ENCODE data around the gene NME3. TPM values are rescaled to one million over a fixed set of nuclear protein-coding genes. Genes with fewer than 3 reads are reported as not detected.
A peak's percentile ranks its signal among the peaks of the same experiment; 100 is the strongest.

NME3 gene
- total and polyA plus RNA-seq, 3 donors from 2014 or later, result 29.3 to 119 (median 100) TPM

DNA sequence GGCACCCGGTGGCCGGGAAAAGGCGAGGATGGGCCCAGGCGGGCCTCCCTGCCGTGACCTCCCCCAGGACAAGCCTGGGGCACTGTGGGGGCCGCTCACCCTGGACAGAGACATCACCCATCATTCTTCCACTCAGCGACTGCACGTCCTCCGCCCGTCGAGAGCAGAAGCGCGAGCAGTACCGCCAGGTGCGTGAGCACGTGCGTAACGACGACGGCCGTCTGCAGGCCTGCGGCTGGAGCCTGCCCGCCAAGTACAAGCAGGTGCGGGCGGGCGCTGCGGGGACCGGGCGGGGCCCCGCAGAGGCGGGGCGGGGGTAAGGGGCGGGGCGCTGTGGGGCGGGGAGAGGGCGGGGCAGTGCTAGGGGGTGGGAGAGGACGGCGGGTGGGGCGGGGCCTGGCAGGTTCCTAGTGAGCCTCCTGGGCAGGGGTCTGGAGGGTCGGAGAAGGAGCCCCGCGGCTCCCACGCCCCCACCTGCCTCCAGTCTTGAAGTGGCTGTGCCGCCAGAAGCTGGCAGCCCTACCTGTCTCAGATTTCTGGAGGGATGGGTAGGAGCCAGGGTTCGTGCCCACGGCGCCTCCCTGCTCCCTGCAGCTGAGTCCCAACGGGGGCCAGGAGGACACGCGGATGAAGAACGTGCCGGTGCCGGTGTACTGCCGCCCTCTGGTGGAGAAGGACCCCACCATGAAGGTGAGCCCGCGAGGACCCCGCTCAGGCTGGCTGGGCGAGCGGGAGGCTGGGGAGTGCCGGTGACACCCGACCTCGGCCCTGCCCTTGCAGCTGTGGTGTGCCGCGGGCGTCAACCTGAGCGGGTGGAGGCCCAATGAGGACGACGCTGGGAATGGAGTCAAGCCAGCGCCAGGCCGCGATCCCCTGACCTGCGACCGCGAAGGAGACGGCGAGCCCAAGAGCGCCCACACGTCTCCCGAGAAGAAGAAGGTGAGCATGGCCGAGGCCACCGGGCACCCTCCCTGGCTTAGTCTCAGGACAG lies 7.5 kb downstream of the NME3 start:
- Histone ChIP-seq H3K27ac (no peak overlapping the region), H3K4me3 (peak overlapping the region; percentile 4 to 36), H3K27me3 (no peaks in the 10 kb centered on the region), H3K9me3 (no peaks in the 10 kb centered on the region), H3K36me3 (ENCODE audit: low read depth, missing control alignments) (no peaks in the 10 kb centered on the region), H3K4me1 (no peaks in the 10 kb centered on the region)
- TF ChIP-seq, protein P1, sequence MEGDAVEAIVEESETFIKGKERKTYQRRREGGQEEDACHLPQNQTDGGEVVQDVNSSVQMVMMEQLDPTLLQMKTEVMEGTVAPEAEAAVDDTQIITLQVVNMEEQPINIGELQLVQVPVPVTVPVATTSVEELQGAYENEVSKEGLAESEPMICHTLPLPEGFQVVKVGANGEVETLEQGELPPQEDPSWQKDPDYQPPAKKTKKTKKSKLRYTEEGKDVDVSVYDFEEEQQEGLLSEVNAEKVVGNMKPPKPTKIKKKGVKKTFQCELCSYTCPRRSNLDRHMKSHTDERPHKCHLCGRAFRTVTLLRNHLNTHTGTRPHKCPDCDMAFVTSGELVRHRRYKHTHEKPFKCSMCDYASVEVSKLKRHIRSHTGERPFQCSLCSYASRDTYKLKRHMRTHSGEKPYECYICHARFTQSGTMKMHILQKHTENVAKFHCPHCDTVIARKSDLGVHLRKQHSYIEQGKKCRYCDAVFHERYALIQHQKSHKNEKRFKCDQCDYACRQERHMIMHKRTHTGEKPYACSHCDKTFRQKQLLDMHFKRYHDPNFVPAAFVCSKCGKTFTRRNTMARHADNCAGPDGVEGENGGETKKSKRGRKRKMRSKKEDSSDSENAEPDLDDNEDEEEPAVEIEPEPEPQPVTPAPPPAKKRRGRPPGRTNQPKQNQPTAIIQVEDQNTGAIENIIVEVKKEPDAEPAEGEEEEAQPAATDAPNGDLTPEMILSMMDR (IDR thresholded peaks at IDR 0.05), result peak in 2 of 3 experiments; percentile 16 to 25
- TF ChIP-seq POLR2A (IDR thresholded peaks at IDR 0.05), result no peak
- 45 to 56% methylated on average over 27 to 67 of the region's 81 CpGs for WGBS, 2 donors
- intact Hi-C loops (cut with DNase I; ENCODE audit: low total_unique reads), result no loop called here
- no peak for DNase-seq

DNA sequence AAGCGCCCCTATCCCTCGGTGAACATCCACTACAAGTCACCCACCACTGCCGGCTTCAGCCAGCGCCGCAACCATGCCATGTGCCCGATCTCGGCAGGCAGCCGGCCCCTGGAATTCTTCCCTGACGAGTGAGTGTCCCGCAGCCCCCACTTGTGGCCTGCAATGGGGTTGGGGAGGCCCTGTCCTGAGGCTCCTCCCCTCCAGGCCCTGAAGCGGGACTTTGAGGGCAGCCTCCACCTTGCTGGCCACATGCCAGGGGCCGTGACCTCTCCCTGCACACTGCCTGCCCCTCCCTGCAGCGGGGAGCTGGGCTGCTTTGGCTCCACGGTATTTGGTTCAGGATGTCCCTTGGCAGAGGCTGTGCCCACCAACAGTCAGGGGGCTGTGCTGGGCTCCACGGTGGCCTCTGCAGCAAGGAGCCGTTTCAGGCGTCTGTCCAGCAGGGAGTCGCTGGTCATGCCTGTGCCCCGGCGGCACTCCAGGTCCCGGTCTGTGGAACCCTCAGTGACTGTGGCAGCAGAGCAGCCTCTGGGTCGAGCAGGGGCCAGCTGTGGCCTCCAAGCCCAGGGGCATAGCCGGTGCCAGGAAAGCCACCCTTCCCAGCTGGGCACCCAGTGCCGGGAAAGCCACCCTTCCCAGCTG lies 8.3 kb downstream of the NME3 start:
- WGBS, 2 donors, result 85 to 91% methylated on average over 12 to 13 of the region's 24 CpGs
- H3K4me1 ChIP-seq, result no peaks in the 10 kb centered on the region
- no peak overlapping the region for H3K27ac ChIP-seq
- no peaks in the 10 kb centered on the region for H3K36me3 ChIP-seq (ENCODE audit: low read depth, missing control alignments)
- no peaks in the 10 kb centered on the region for H3K27me3 ChIP-seq
- no peak for DNase-seq
- no peak for TF ChIP-seq POLR2A (IDR thresholded peaks at IDR 0.05)
- TF ChIP-seq, protein P1 (IDR thresholded peaks at IDR 0.05), result no peak
- intact Hi-C loops (cut with DNase I; ENCODE audit: low total_unique reads), result no loop called here
- H3K9me3 ChIP-seq, result no peaks in the 10 kb centered on the region
- no peak overlapping the region for H3K4me3 ChIP-seq

DNA sequence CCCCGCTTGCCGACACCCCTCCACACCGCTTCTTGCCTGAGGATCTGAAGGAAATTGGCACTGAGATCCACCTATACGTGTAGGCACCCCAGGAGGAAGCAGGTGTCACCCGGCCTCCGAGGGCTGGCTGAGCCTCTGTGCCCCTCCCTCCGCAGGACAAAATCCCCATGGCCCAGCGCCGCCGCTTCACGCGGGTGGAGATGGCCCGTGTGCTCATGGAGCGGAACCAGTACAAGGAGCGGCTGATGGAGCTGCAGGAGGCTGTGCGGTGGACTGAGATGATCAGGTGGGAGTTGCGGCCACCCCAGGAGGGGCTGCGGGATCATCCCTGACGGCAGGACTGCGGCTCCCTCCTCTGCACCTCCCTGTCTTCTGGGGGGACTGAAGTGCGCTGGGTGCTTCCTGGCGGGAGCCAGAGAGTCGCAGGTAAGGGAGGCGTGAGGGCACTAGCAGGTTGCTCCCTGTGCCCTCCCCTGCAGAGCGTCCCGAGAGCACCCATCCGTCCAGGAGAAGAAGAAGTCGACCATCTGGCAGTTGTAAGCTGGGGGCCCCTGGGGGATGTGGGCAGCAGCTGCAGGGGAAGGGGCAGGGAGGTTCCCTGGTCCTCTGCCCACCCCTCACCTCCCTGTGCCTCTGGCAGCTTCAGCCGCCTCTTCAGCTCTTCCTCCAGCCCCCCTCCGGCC lies 9.0 kb downstream of the NME3 start:
- TF ChIP-seq, protein P1 (IDR thresholded peaks at IDR 0.05), result no peak
- TF ChIP-seq POLR2A (IDR thresholded peaks at IDR 0.05), result no peak
- WGBS, 2 donors, result 90 to 91% methylated on average over 25 to 30 of the region's 30 CpGs
- intact Hi-C loops (cut with DNase I; ENCODE audit: low total_unique reads), result no loop called here

DNA sequence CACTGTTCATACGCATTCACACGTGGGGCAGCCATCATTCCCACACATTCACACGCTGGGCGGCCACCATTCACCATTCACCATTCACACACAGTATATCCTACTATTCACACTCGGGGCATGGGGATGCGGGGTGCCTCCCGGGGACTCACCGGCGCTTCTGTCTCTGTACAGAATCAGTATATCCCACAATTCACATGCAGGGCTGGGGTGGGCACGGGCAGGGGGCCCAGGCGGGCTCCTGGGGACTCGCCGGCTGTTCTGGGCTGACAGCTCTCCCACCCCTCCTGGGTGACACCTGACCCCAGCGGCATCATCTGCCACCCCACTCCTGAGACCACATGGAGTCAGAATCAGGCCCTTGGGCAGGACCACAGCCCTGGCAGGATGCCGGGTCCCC lies 9.6 kb downstream of the NME3 start:
- no peak for DNase-seq
- no peaks in the 10 kb centered on the region for H3K36me3 ChIP-seq (ENCODE audit: low read depth, missing control alignments)
- TF ChIP-seq POLR2A (IDR thresholded peaks at IDR 0.05), result no peak
- TF ChIP-seq, protein P1 (IDR thresholded peaks at IDR 0.05), result no peak
- no peaks in the 10 kb centered on the region for H3K9me3 ChIP-seq
- WGBS, 2 donors, result 93 to 94% methylated on average over 15 of the region's 15 CpGs
- no peaks in the 10 kb centered on the region for H3K27me3 ChIP-seq
- H3K4me3 ChIP-seq, result no peak overlapping the region
- no peak overlapping the region for H3K27ac ChIP-seq
- H3K4me1 ChIP-seq, result no peaks in the 10 kb centered on the region
- intact Hi-C loops (cut with DNase I; ENCODE audit: low total_unique reads), result no loop called here

More for the DNA sequence above, 9.0 kb downstream of the NME3 start:
- H3K9me3 ChIP-seq, result no peaks in the 10 kb centered on the region
- DNase-seq, result no peak
- H3K27me3 ChIP-seq, result no peaks in the 10 kb centered on the region
- H3K4me1 ChIP-seq, result no peaks in the 10 kb centered on the region
- H3K36me3 ChIP-seq (ENCODE audit: low read depth, missing control alignments), result no peaks in the 10 kb centered on the region
- H3K4me3 ChIP-seq, result no peak overlapping the region
- no peak overlapping the region for H3K27ac ChIP-seq

Data from testis (tissue), 3 donors.